Measurements from ENCODE around the gene BOLA1. TPM values are rescaled to one million over a fixed set of nuclear protein-coding genes. Genes with fewer than 3 reads are reported as not detected.

BOLA1 gene
- total and polyA plus RNA-seq, 2 donors (not counting 1 experiment from before 2014, with no cell fraction given) = 15.0 to 16.7 TPM

- intact Hi-C loops (cut with micrococcal nuclease) = no loop called here
- ChIA-PET CTCF (no interaction called here), POLR2A (interaction anchor here (0.7 kb wide), 1 partner anchor 88 kb away, joined by 4 read pairs; no protein-coding TSS in a partner anchor)
- Mint-ChIP-seq H3K9me3 (ENCODE audit: insufficient read depth) (no peaks in the 10 kb centered on the region), H3K4me1 (peaks cover 8% of the 10 kb centered on the region), H3K27ac (no peak overlapping the region), H3K4me3 (no peak overlapping the region), H3K27me3 (peaks cover 50% of the 10 kb centered on the region)
- no peaks in the 10 kb centered on the region for H4K20me1 ChIP-seq (ENCODE audit: control insufficient read depth, insufficient read depth, low read length, poor library complexity, severe bottlenecking)
- no peaks in the 10 kb centered on the region for H3K79me2 ChIP-seq (ENCODE audit: control insufficient read depth, insufficient read depth, low read length)
- peaks cover 6 to 7% of the 10 kb centered on the region in 2 donors for H3K4me1 ChIP-seq (ENCODE audit: control insufficient read depth in 2 of 2, insufficient read depth in 2 of 2, low read length in 2 of 2)
- H3K9me3 ChIP-seq (ENCODE audit: control extremely low read depth in 1 of 3, control insufficient read depth in 2 of 3, insufficient read depth in 1 of 3, low read length in 2 of 3) = no peaks in the 10 kb centered on the region
- no peak overlapping the region for H3K9ac ChIP-seq (ENCODE audit: low read length)
- no peaks in the 10 kb centered on the region for H3K36me3 ChIP-seq (replicated peaks in 1 of 2; ENCODE audit: control extremely low read depth in 1 of 2, control insufficient read depth in 1 of 2, extremely low read depth in 1 of 2, insufficient read depth in 2 of 2, low read length in 1 of 2)
- no peak overlapping the region for H3K27ac ChIP-seq (ENCODE audit: low read length in 2 of 2)
- no peak overlapping the region for H3K4me2 ChIP-seq (replicated peaks; ENCODE audit: low read depth, low read length, poor library complexity, severe bottlenecking)
- ATAC-seq (ENCODE audit: low read depth) = no peak
- no peak for DNase-seq
- TF ChIP-seq CTCF (IDR thresholded peaks at IDR 0.05) = no peak
- no peak for TF ChIP-seq EZH2 (IDR thresholded peaks at IDR 0.05; ENCODE audit: borderline replicate concordance, insufficient read depth, low read depth, low read length, poor library complexity, severe bottlenecking)
- 100% methylated on average over 3 of the region's 4 CpGs for WGBS (ENCODE audit: insufficient coverage)
- no peak overlapping the region for H3K4me3 ChIP-seq (ENCODE audit: control extremely low read depth in 1 of 5, extremely low read depth in 1 of 5, insufficient read depth in 1 of 5, low read depth in 2 of 5, low read length in 4 of 5)
- peaks cover 0 to 23% (median 2%) of the 10 kb centered on the region in 4 experiments for H3K27me3 ChIP-seq (replicated peaks in 1 of 4; ENCODE audit: control extremely low read depth in 1 of 4, control insufficient read depth in 3 of 4, insufficient read depth in 4 of 4, low read length in 3 of 4)
- H2AFZ ChIP-seq (ENCODE audit: insufficient read depth, low read depth, low read length, poor library complexity, severe bottlenecking) = no peak overlapping the region
Observed at GRCh38 chr1:149933208-149933607, 33.8 kb downstream of the BOLA1 start.

GRCh38 chr1:149934356-149934755 lies 35.0 kb downstream of the BOLA1 start:
- Histone ChIP-seq H2AFZ (ENCODE audit: insufficient read depth, low read depth, low read length, poor library complexity, severe bottlenecking) (no peak overlapping the region), H3K36me3 (replicated peaks in 1 of 2; ENCODE audit: control extremely low read depth in 1 of 2, control insufficient read depth in 1 of 2, extremely low read depth in 1 of 2, insufficient read depth in 2 of 2, low read length in 1 of 2) (no peaks in the 10 kb centered on the region), H3K4me2 (replicated peaks; ENCODE audit: low read depth, low read length, poor library complexity, severe bottlenecking) (no peak overlapping the region), H3K79me2 (ENCODE audit: control insufficient read depth, insufficient read depth, low read length) (no peaks in the 10 kb centered on the region), H3K4me3 (ENCODE audit: control extremely low read depth in 1 of 5, extremely low read depth in 1 of 5, insufficient read depth in 1 of 5, low read depth in 2 of 5, low read length in 4 of 5) (no peak overlapping the region), H3K4me1 (ENCODE audit: control insufficient read depth in 2 of 2, insufficient read depth in 2 of 2, low read length in 2 of 2) (no peaks in the 10 kb centered on the region), H3K9me3 (ENCODE audit: control extremely low read depth in 1 of 3, control insufficient read depth in 2 of 3, insufficient read depth in 1 of 3, low read length in 2 of 3) (no peaks in the 10 kb centered on the region), H3K27me3 (replicated peaks in 1 of 4; ENCODE audit: control extremely low read depth in 1 of 4, control insufficient read depth in 3 of 4, insufficient read depth in 4 of 4, low read length in 3 of 4) (peaks cover 0 to 23% (median 2%) of the 10 kb centered on the region in 4 experiments), H3K9ac (ENCODE audit: low read length) (no peak overlapping the region), H4K20me1 (ENCODE audit: control insufficient read depth, insufficient read depth, low read length, poor library complexity, severe bottlenecking) (no peaks in the 10 kb centered on the region), H3K27ac (ENCODE audit: low read length in 2 of 2) (no peak overlapping the region)
- POLR2A ChIA-PET = no interaction called here
- TF ChIP-seq CTCF (IDR thresholded peaks at IDR 0.05) (no peak), EZH2 (IDR thresholded peaks at IDR 0.05; ENCODE audit: borderline replicate concordance, insufficient read depth, low read depth, low read length, poor library complexity, severe bottlenecking) (no peak)
- ATAC-seq (ENCODE audit: low read depth) (no peak), DNase-seq (no peak)
- CTCF ChIA-PET = interaction anchor here (0.7 kb wide), 1 partner anchor 9 kb away, joined by 3 read pairs; no protein-coding TSS in a partner anchor
- H3K4me1 Mint-ChIP-seq = no peaks in the 10 kb centered on the region
- intact Hi-C loops (cut with micrococcal nuclease) = no loop called here
- no peaks in the 10 kb centered on the region for H3K9me3 Mint-ChIP-seq (ENCODE audit: insufficient read depth)
- H3K4me3 Mint-ChIP-seq = no peak overlapping the region
- peaks cover 50% of the 10 kb centered on the region for H3K27me3 Mint-ChIP-seq
- 90% methylated on average over 2 of the region's 2 CpGs for WGBS (ENCODE audit: insufficient coverage)
- no peak overlapping the region for H3K27ac Mint-ChIP-seq

All from B cell (primary cell).